ENCODE measurements around the gene ZBED3. TPM values are rescaled to one million over a fixed set of nuclear protein-coding genes. Genes with fewer than 3 reads are reported as not detected.

Gene ZBED3
- total RNA-seq, 2 donors from 2014 or later: 3.9 to 4.3 TPM

Other genes with a start within 250 kb of the ZBED3 start
- not detected for gene S100Z, start 237.3 kb downstream of the ZBED3 start, total RNA-seq
- 10 to 100 TPM in 1 of 2 donors, under 1 TPM in 1; 0.37 to 10.3 TPM for gene CRHBP, start 134.2 kb downstream of the ZBED3 start, total RNA-seq
- 10 to 100 TPM; 15.2 to 15.7 TPM for gene AGGF1, start 56.9 kb downstream of the ZBED3 start, total RNA-seq
- gene PDE8B, start 123.4 kb upstream of the ZBED3 start, total RNA-seq: 10 to 100 TPM; 22.2 to 64.5 TPM